ENCODE results near the gene SIRT2. TPM values are rescaled to one million over a fixed set of nuclear protein-coding genes. Genes with fewer than 3 reads are reported as not detected.

The SIRT2 gene
- total and polyA plus RNA-seq, 2 of the 13 experiments (the other 11 are each of a cell fraction or from before 2014, with no cell fraction given) = 22.3 to 26.1 TPM

DNA sequence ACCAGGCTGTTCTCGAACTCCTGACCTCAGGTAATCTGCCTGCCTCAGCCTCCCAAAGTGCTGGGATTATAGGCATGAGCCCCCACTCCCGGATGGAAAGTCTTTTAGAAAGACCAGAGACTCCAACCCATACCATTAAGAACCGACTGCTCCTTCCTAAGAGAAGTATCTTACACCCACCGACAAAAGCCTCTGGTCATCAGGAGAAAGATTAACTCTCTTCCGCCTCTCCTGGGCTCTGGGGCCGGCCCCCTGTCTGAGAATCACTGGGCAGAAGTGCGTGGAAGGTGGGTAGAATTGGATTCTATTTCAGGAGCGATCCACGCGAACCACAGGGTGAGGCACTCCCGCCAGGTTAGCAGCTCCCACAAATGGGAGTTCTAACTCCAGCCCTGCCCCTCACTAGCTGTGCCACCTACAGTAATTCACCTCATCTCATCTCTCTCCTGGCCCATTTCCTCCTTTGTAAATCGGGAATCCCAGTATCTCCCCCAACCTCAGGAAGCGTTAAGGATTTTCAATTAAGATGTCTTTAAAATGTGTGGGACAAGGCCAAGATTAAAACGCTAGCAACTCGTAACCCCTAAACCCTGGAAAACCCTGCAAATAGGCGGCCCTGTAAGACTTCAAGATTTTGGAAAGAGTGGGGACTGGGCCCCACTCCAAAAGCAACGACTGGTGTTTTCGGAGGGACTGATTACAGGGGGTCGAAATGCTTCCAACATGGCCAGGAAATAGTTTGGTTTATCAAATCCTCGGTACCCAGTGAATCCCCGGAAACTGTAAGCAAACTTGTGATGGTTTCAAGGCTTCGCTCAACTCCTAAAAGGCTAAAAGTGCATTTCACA lies 50.9 kb downstream of the SIRT2 start:
- Histone ChIP-seq H3K4me3 (replicated peaks in 1 of 3; ENCODE audit: insufficient read depth in 1 of 3, low read depth in 2 of 3, low read length in 3 of 3) (peak overlapping the region; percentile 63 to 71 (median 67)), H3K9ac (ENCODE audit: insufficient read depth, low read depth, low read length) (peak overlapping the region; percentile 92), H4K20me1 (ENCODE audit: insufficient read depth, low read length) (peaks cover 46% of the 10 kb centered on the region), H3K4me2 (ENCODE audit: low read depth, low read length) (peak overlapping the region; percentile 95), H3K27ac (ENCODE audit: extremely low read length, insufficient read depth, low read length) (peak overlapping the region; percentile 96), H2AFZ (ENCODE audit: low read length) (no peak overlapping the region), H3K4me1 (ENCODE audit: insufficient read depth, low read length) (peaks cover 73% of the 10 kb centered on the region), H3K36me3 (replicated peaks in 1 of 2; ENCODE audit: control insufficient read depth in 1 of 2, insufficient read depth in 2 of 2, low read length in 2 of 2) (peaks cover 29 to 44% of the 10 kb centered on the region in 2 experiments), H3K79me2 (ENCODE audit: insufficient read depth, low read length) (peaks cover 62% of the 10 kb centered on the region), H3K9me3 (ENCODE audit: low read length) (no peaks in the 10 kb centered on the region), H3K27me3 (ENCODE audit: control insufficient read depth in 1 of 2, insufficient read depth in 2 of 2, low read length in 2 of 2) (no peaks in the 10 kb centered on the region; a peak in 1 of 5 replicates)
- peak; percentile 44 for FAIRE-seq
- TSS peak; percentile 55 for BruUV-seq (replicated peaks)
- intact Hi-C loops (cut with micrococcal nuclease; ENCODE audit: unreplicated experiment) (no loop called here), in situ Hi-C loops (cut with HindIII; ENCODE audit: extremely low pct_ligation_motif_present, low pct_unique_long_range_greater_than_20kb) (no loop called here)
- DNase-seq (ENCODE audit: low spot score) = no peak
- POLR2A ChIA-PET = interaction anchor here (0.6 to 9.1 kb wide), 26 partner anchors 9 to 474 kb away, joined by 3 to 148 read pairs (median 5); partner anchors contain the start of genes ACTN4, ECH1, EIF3K and MRPS12
- 32% methylated on average over 22 of the region's 22 CpGs for WGBS (ENCODE audit: low lambda C conversion rate)
- CTCF ChIA-PET (ENCODE audit: low intra/inter-chr PET ratio, low total read pairs) = no interaction called here
- no peak for ATAC-seq
- TF ChIP-seq ZBTB38 (CRISPR knock-in tag; IDR thresholded peaks at IDR 0.05) (no peak), HNRNPK (IDR thresholded peaks at IDR 0.05; ENCODE audit: low read depth, low read length, poor library complexity, severe bottlenecking) (no peak), SSRP1 (CRISPR knock-in tag; IDR thresholded peaks at IDR 0.05) (peak; percentile 75; the same call in 1 of the 2 replicates), SIX4 (CRISPR knock-in tag; IDR thresholded peaks at IDR 0.05) (no peak), ZNF777 (CRISPR knock-in tag; IDR thresholded peaks at IDR 0.05) (0 out of 2 replicates have a peak, but pooled peaks have one; percentile 5), ZNF782 (CRISPR knock-in tag; IDR thresholded peaks at IDR 0.05; ENCODE audit: borderline replicate concordance) (no peak), AGO2 (optimal IDR thresholded peaks at IDR 0.05; ENCODE audit: low read depth, low read length) (peak; percentile 35), ZZZ3 (CRISPR knock-in tag; IDR thresholded peaks at IDR 0.05; ENCODE audit: borderline replicate concordance) (no peak), DR1 (CRISPR knock-in tag; IDR thresholded peaks at IDR 0.05) (0 out of 2 replicates have a peak, but pooled peaks have one; percentile 22)
- TF ChIP-seq, protein P1, sequence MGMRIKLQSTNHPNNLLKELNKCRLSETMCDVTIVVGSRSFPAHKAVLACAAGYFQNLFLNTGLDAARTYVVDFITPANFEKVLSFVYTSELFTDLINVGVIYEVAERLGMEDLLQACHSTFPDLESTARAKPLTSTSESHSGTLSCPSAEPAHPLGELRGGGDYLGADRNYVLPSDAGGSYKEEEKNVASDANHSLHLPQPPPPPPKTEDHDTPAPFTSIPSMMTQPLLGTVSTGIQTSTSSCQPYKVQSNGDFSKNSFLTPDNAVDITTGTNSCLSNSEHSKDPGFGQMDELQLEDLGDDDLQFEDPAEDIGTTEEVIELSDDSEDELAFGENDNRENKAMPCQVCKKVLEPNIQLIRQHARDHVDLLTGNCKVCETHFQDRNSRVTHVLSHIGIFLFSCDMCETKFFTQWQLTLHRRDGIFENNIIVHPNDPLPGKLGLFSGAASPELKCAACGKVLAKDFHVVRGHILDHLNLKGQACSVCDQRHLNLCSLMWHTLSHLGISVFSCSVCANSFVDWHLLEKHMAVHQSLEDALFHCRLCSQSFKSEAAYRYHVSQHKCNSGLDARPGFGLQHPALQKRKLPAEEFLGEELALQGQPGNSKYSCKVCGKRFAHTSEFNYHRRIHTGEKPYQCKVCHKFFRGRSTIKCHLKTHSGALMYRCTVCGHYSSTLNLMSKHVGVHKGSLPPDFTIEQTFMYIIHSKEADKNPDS (CRISPR knock-in tag; IDR thresholded peaks at IDR 0.05) = no peak
- TF ChIP-seq, protein P2, sequence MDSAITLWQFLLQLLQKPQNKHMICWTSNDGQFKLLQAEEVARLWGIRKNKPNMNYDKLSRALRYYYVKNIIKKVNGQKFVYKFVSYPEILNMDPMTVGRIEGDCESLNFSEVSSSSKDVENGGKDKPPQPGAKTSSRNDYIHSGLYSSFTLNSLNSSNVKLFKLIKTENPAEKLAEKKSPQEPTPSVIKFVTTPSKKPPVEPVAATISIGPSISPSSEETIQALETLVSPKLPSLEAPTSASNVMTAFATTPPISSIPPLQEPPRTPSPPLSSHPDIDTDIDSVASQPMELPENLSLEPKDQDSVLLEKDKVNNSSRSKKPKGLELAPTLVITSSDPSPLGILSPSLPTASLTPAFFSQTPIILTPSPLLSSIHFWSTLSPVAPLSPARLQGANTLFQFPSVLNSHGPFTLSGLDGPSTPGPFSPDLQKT (CRISPR knock-in tag; IDR thresholded peaks at IDR 0.05; ENCODE audit: borderline replicate concordance) = no peak
- TF ChIP-seq, protein P3, sequence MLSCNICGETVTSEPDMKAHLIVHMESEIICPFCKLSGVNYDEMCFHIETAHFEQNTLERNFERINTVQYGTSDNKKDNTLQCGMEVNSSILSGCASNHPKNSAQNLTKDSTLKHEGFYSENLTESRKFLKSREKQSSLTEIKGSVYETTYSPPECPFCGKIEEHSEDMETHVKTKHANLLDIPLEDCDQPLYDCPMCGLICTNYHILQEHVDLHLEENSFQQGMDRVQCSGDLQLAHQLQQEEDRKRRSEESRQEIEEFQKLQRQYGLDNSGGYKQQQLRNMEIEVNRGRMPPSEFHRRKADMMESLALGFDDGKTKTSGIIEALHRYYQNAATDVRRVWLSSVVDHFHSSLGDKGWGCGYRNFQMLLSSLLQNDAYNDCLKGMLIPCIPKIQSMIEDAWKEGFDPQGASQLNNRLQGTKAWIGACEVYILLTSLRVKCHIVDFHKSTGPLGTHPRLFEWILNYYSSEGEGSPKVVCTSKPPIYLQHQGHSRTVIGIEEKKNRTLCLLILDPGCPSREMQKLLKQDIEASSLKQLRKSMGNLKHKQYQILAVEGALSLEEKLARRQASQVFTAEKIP (CRISPR knock-in tag; IDR thresholded peaks at IDR 0.05; ENCODE audit: borderline replicate concordance) = no peak
- TF ChIP-seq, protein P4, sequence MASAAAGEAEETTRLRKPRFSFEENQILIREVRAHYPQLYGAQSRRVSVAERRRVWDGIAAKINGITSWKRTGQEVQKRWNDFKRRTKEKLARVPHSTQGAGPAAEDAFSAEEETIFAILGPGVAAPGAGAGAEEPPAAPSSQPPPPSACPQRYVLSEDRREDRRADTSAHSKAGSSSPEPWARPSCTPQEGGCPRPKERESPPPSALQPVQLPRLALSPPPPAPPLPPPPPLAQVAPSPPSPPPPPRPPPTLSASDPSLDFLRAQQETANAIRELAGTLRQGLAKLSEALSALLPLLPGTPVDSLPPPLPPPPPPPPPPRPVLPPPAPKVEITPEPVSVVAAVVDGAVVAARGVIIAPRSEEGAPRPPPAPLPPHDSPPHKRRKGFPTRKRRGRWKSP (CRISPR knock-in tag; IDR thresholded peaks at IDR 0.05) = no peak
- TF ChIP-seq, protein P5, sequence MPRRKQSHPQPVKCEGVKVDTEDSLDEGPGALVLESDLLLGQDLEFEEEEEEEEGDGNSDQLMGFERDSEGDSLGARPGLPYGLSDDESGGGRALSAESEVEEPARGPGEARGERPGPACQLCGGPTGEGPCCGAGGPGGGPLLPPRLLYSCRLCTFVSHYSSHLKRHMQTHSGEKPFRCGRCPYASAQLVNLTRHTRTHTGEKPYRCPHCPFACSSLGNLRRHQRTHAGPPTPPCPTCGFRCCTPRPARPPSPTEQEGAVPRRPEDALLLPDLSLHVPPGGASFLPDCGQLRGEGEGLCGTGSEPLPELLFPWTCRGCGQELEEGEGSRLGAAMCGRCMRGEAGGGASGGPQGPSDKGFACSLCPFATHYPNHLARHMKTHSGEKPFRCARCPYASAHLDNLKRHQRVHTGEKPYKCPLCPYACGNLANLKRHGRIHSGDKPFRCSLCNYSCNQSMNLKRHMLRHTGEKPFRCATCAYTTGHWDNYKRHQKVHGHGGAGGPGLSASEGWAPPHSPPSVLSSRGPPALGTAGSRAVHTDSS (CRISPR knock-in tag; conservative IDR thresholded peaks at IDR 0.05) = no peak

Measured in HepG2 (cell line).